Loucy (cell line): ENCODE measurements around the gene TSHZ2.

Source experiments
- CTCF ChIP-seq: fragments of 200-600 bp; sonication (generic); conservative IDR thresholded peaks from 2 replicates; pipeline ENCODE4 v1.5.1; 2014; ENCODE audit warnings: mild to moderate bottlenecking, antibody characterized with exemption, low read length
- EZH2phosphoT487 ChIP-seq: fragments of 200-600 bp; IDR thresholded peaks from 2 replicates; pipeline ENCODE4 v1.6.1; 2018; ENCODE audit warnings: antibody characterized with exemption, mild to moderate bottlenecking, moderate library complexity, borderline replicate concordance

- no peak for TF ChIP-seq CTCF
- TF ChIP-seq EZH2phosphoT487 = no peak
These were observed 416.0 kb downstream of the TSHZ2 start for GRCh38 chr20:53387983-53388675.
